T-helper 1 cell treated with Interleukin-12 subunit alpha and Interleukin-12 subunit beta and Interleukin-4 antibody, amounts not matched to agents 30 ng/mL and 1 ng/mL, for 36 hours (primary cell): ENCODE measurements around the gene ABCF1. TPM values are rescaled to one million over a fixed set of nuclear protein-coding genes. Genes with fewer than 3 reads are reported as not detected.

Source experiments
- intact Hi-C: fragments of 100-400 bp; cut with micrococcal nuclease; formaldehyde crosslinking; loops from one replicate; pipeline ENCODE4 v1.15.1; 2024
- total RNA-seq: library from RNA; stranded (reverse); gene quantifications from 2 replicates; pipeline ENCODE4 v1.2.3, GENCODE V29; 2022

ABCF1 gene
- total RNA-seq, 1 donor from 2014 or later: 104 TPM

- intact Hi-C loops: loop anchor here (1.0 to 5.0 kb wide), 17 partner anchors 14 to 940 kb away; partner anchors contain the start of genes ABCF1, ATAT1, DHX16 and FLOT1
Measured at GRCh38 chr6:30556906-30557682, 14.1 kb upstream of the ABCF1 start, which contains the start of gene PRR3. Gene PRR3, plus strand, starts transcription at chr6:30557295. Its CDS starts 50 bp downstream, at chr6:30557345.

- intact Hi-C loops: loop anchor here (1.0 to 5.0 kb wide), 9 partner anchors 14 to 940 kb away; partner anchors contain the start of genes ABCF1, ATAT1, DHX16 and FLOT1
Measured at GRCh38 chr6:30557683-30557981, 13.6 kb upstream of the ABCF1 start.

GRCh38 chr6:30560930-30561329 is 10.3 kb upstream of the ABCF1 start:
- intact Hi-C loops: no loop called here

GRCh38 chr6:30562470-30563425 is 8.5 kb upstream of the ABCF1 start:
- intact Hi-C loops: no loop called here

- intact Hi-C loops: no loop called here
Measured at GRCh38 chr6:30564114-30564513, 7.1 kb upstream of the ABCF1 start.

GRCh38 chr6:30565772-30566171 is 5.5 kb upstream of the ABCF1 start:
- intact Hi-C loops: no loop called here

GRCh38 chr6:30568245-30568644 is 3.0 kb upstream of the ABCF1 start:
- intact Hi-C loops: no loop called here

GRCh38 chr6:30570263-30570662 is 979 bp upstream of the ABCF1 start:
- intact Hi-C loops: loop anchor here (2.0 to 5.0 kb wide), 7 partner anchors 27 to 1097 kb away; partner anchors contain the start of genes CSNK2B, GTF2H4, LY6G5B and PPP1R11

GRCh38 chr6:30570740-30571074 is 535 bp upstream of the ABCF1 start:
- intact Hi-C loops: loop anchor here (1.0 to 5.0 kb wide), 19 partner anchors 13 to 1097 kb away; partner anchors contain the start of genes ATAT1, BAG6, C6orf136 and CSNK2B

- intact Hi-C loops: loop anchor here (1.0 to 5.0 kb wide), 19 partner anchors 14 to 1096 kb away; partner anchors contain the start of genes ATAT1, BAG6, C6orf136 and CSNK2B
Measured at GRCh38 chr6:30571762-30572082, 480 bp downstream of the ABCF1 start.

- intact Hi-C loops: loop anchor here (5.0 kb wide), 5 partner anchors 245 to 1095 kb away; partner anchors contain the start of genes CSNK2B, GTF2H4, LY6G5B and TRIM26
Measured at GRCh38 chr6:30572148-30572547, 906 bp downstream of the ABCF1 start.

GRCh38 chr6:30573113-30573512 is 1.9 kb downstream of the ABCF1 start:
- intact Hi-C loops: loop anchor here (5.0 kb wide), 5 partner anchors 246 to 1094 kb away; partner anchors contain the start of genes CSNK2B, GTF2H4, LY6G5B and TRIM26

- intact Hi-C loops: no loop called here
Measured at GRCh38 chr6:30578051-30578450, 6.8 kb downstream of the ABCF1 start.

- intact Hi-C loops: no loop called here
Measured at GRCh38 chr6:30583921-30584320, 12.7 kb downstream of the ABCF1 start.

- intact Hi-C loops: no loop called here
Measured at GRCh38 chr6:30589754-30590358, 18.6 kb downstream of the ABCF1 start.

GRCh38 chr6:30590509-30590908 is 19.3 kb downstream of the ABCF1 start:
- intact Hi-C loops: no loop called here

- intact Hi-C loops: no loop called here
Measured at GRCh38 chr6:30591008-30591407, 19.8 kb downstream of the ABCF1 start.

GRCh38 chr6:30592287-30592686 is 21.0 kb downstream of the ABCF1 start:
- intact Hi-C loops: no loop called here

GRCh38 chr6:30597315-30598144 is 26.3 kb downstream of the ABCF1 start:
- intact Hi-C loops: loop anchor here (1.0 to 2.0 kb wide), 4 partner anchors 15 to 115 kb away; partner anchors contain the start of gene ABCF1

GRCh38 chr6:30598912-30599624 is 27.8 kb downstream of the ABCF1 start:
- intact Hi-C loops: no loop called here
